K562 (cell line): ENCODE measurements around the gene TRMT112. TPM values are rescaled to one million over a fixed set of nuclear protein-coding genes. Genes with fewer than 3 reads are reported as not detected.

Experiments used
- ATF1 ChIP-seq, 2 experiments: fragments of 450-650 bp in 1 of 2; IDR thresholded peaks; 2 replicates each; pipeline ENCODE4 v1.6.1; 2016; ENCODE audit warnings: missing compliant biosample characterization in 1 of 2, missing genetic modification characterization in 1 of 2
- ATF7 ChIP-seq: fragments of 450-650 bp; IDR thresholded peaks from 2 replicates; pipeline ENCODE4 v1.7.1; 2014; ENCODE audit warnings: mild to moderate bottlenecking, moderate library complexity
- POLR2AphosphoS5 ChIP-seq: IDR thresholded peaks from 2 replicates; pipeline ENCODE4 v1.6.1; 2011; ENCODE audit warnings: mild to moderate bottlenecking, low read depth, low read length, moderate library complexity; ENCODE audit not compliant: control insufficient read depth, insufficient read depth
- RB1 ChIP-seq: fragments of 450-650 bp; IDR thresholded peaks from 2 replicates; pipeline ENCODE4 v1.6.1; 2017; ENCODE audit warnings: low read depth, mild to moderate bottlenecking
- RBM34 ChIP-seq: fragments of 200-400 bp; formaldehyde crosslinking; IDR thresholded peaks from 2 replicates; pipeline ENCODE4 v1.6.1; 2018; ENCODE audit warnings: low read length, borderline replicate concordance; ENCODE audit not compliant: insufficient read depth
- SIN3A ChIP-seq, 2 experiments: fragments of 150-350 bp in 1 of 2; IDR thresholded peaks; 2 replicates each; pipeline ENCODE4 v1.6.1; 2011 to 2016; ENCODE audit warnings: borderline replicate concordance in 2 of 2, low read depth in 2 of 2, low read length in 2 of 2, mild to moderate bottlenecking in 2 of 2, moderate library complexity in 2 of 2; ENCODE audit not compliant: control insufficient read depth in 1 of 2
- SMAD3 ChIP-seq: fragments of 450-650 bp; formaldehyde crosslinking; conservative IDR thresholded peaks from 2 replicates; pipeline ENCODE4 v1.4.0; 2020; ENCODE audit warnings: mild to moderate bottlenecking
- SOX6 ChIP-seq: fragments of 450-650 bp; IDR thresholded peaks from 2 replicates; pipeline ENCODE4 v1.6.1; 2014; ENCODE audit warnings: mild to moderate bottlenecking
- TRIM28 ChIP-seq: fragments of 450-650 bp; IDR thresholded peaks from 2 replicates; pipeline ENCODE4 v1.6.1; 2017
- ZNF316 ChIP-seq: fragments of 450-650 bp; IDR thresholded peaks from 2 replicates; pipeline ENCODE4 v1.6.1; 2016
- ZNF699 ChIP-seq: fragments of 250-450 bp; sonication (Bioruptor Pico); IDR thresholded peaks from 2 replicates; pipeline ENCODE4 v1.8.0; 2021; ENCODE audit warnings: mild to moderate bottlenecking, moderate library complexity; ENCODE audit not compliant: insufficient replicate concordance
- polyA plus RNA-seq, 8 experiments: library from polyadenylated mRNA; depleted of rRNA in 4 of 8; stranded (reverse) in 5 of 8; unstranded in 3 of 8; fragments of >200 nt; fragmentation: Nextera tagmentation in 2 of 8; fragmentation: Illumina TruSeq in 1 of 8; extraction: Ambion mirVana in 2 of 8; extraction: Trizol in 1 of 8; gene quantifications; 2 replicates each; pipeline versions ENCODE4 v1.2.1 to v1.2.3, GENCODE V29; 2011 to 2014; ENCODE audit warnings: inconsistent platforms in 1 of 8, missing spikeins in 1 of 8
- total RNA-seq, 7 experiments: library from RNA; depleted of rRNA in 6 of 7; stranded (reverse); fragments of >200 nt in 6 of 7; fragmentation: Illumina TruSeq in 2 of 7; extraction: Trizol in 2 of 7; gene quantifications; 2 replicates each; pipeline versions ENCODE4 v1.2.1 to v1.2.3, GENCODE V29; 2011 to 2021; ENCODE audit warnings: low replicate concordance in 1 of 7
- TF ChIP-seq, protein P1 (sequence below): fragments of 450-650 bp; IDR thresholded peaks from 2 replicates; pipeline ENCODE4 v1.6.1; 2017; ENCODE audit warnings: mild to moderate bottlenecking, moderate library complexity
- TF ChIP-seq, protein P2 (sequence below): sonication (generic); formaldehyde crosslinking; IDR thresholded peaks from 2 replicates; pipeline ENCODE4 v1.8.0; 2022; ENCODE audit warnings: mild to moderate bottlenecking, missing genetic modification reagents
- TF ChIP-seq, protein P3 (sequence below): sonication (generic); formaldehyde crosslinking; IDR thresholded peaks from 2 replicates; pipeline ENCODE4 v1.8.0; 2022; ENCODE audit warnings: mild to moderate bottlenecking, missing genetic modification reagents
- TF ChIP-seq, protein P4 (sequence below), 2 experiments: fragments of 450-650 bp in 1 of 2; IDR thresholded peaks; 2 replicates each; pipeline ENCODE4 v1.6.1; 2011 to 2017; ENCODE audit warnings: low read depth in 2 of 2, antibody characterized with exemption in 1 of 2, borderline replicate concordance in 1 of 2, low read length in 1 of 2, mild to moderate bottlenecking in 1 of 2, mixed read lengths in 1 of 2; ENCODE audit not compliant: control insufficient read depth in 1 of 2

The TRMT112 gene
- total and polyA plus RNA-seq, 9 of the 15 experiments (the other 6 are each of a cell fraction or from before 2014, with no cell fraction given), result 162 to 444 (median 300) TPM

DNA sequence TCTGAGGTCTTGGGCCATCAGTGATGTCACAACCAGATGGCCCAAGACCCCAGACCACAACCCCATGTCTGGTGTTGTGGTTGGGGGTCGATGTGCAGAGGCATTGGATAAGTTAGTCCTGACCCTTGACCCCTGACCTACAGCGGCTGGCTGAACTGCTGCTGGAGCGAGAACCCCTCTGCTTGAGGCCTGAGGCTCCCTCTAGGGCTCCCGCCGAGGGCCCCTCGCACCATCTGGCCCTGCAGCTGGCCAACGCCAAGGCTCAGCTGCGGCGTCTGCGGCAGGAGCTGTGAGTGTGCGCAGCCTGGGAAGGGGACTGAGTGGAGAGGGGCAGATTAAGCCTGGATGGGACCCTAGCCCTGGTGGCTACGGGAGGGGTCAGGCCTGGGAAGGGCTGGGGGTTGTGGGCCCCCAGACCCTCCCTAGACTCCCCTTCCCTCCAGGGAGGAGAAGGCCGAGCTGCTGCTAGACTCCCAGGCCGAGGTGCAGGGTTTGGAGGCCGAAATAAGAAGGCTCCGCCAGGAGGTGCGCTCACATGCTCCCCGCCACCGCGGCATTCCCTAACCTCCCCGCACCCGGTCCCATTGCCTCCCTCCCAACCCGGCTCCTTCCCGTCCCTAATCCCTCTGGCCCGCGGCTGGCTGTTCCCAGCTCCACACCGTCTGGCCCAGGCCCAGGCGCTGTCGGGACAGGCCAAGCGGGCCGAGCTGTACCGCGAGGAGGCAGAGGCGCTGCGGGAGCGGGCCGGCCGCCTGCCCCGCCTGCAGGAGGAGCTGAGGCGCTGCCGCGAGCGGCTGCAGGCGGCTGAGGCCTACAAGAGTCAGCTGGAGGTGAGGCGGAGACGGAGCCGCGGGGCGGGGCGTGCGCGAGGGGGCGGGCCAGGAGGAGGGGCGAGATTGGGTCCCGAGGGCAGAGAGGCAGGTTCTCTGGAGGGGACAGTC lies 24.8 kb upstream of the TRMT112 start (continued):
- TF ChIP-seq RB1 (peak; percentile 63), ZNF699 (no peak), RBM34 (no peak), ATF1 (CRISPR knock-in tag; IDR thresholded peaks at IDR 0.05) (no peak), ATF1 (tag; IDR thresholded peaks at IDR 0.05) (0 out of 2 replicates have a peak, but pooled peaks have one; percentile 37), ATF7 (peak; percentile 51; the same call in 1 of the 2 replicates), SOX6 (no peak), ZNF316 (no peak), TRIM28 (no peak), SMAD3 (CRISPR knock-in tag) (no peak), POLR2AphosphoS5 (no peak), SIN3A (IDR thresholded peaks at IDR 0.05; ENCODE audit: borderline replicate concordance in 2 of 2, control insufficient read depth in 1 of 2, low read depth in 2 of 2, low read length in 2 of 2) (peak in 1 of 2 experiments; percentile 72; a peak in 3 of 4 replicates)
- TF ChIP-seq, protein P1, sequence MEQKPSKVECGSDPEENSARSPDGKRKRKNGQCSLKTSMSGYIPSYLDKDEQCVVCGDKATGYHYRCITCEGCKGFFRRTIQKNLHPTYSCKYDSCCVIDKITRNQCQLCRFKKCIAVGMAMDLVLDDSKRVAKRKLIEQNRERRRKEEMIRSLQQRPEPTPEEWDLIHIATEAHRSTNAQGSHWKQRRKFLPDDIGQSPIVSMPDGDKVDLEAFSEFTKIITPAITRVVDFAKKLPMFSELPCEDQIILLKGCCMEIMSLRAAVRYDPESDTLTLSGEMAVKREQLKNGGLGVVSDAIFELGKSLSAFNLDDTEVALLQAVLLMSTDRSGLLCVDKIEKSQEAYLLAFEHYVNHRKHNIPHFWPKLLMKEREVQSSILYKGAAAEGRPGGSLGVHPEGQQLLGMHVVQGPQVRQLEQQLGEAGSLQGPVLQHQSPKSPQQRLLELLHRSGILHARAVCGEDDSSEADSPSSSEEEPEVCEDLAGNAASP, result no peak
- TF ChIP-seq, protein P2, sequence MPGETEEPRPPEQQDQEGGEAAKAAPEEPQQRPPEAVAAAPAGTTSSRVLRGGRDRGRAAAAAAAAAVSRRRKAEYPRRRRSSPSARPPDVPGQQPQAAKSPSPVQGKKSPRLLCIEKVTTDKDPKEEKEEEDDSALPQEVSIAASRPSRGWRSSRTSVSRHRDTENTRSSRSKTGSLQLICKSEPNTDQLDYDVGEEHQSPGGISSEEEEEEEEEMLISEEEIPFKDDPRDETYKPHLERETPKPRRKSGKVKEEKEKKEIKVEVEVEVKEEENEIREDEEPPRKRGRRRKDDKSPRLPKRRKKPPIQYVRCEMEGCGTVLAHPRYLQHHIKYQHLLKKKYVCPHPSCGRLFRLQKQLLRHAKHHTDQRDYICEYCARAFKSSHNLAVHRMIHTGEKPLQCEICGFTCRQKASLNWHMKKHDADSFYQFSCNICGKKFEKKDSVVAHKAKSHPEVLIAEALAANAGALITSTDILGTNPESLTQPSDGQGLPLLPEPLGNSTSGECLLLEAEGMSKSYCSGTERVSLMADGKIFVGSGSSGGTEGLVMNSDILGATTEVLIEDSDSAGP (CRISPR knock-in tag), result no peak
- TF ChIP-seq, protein P3, sequence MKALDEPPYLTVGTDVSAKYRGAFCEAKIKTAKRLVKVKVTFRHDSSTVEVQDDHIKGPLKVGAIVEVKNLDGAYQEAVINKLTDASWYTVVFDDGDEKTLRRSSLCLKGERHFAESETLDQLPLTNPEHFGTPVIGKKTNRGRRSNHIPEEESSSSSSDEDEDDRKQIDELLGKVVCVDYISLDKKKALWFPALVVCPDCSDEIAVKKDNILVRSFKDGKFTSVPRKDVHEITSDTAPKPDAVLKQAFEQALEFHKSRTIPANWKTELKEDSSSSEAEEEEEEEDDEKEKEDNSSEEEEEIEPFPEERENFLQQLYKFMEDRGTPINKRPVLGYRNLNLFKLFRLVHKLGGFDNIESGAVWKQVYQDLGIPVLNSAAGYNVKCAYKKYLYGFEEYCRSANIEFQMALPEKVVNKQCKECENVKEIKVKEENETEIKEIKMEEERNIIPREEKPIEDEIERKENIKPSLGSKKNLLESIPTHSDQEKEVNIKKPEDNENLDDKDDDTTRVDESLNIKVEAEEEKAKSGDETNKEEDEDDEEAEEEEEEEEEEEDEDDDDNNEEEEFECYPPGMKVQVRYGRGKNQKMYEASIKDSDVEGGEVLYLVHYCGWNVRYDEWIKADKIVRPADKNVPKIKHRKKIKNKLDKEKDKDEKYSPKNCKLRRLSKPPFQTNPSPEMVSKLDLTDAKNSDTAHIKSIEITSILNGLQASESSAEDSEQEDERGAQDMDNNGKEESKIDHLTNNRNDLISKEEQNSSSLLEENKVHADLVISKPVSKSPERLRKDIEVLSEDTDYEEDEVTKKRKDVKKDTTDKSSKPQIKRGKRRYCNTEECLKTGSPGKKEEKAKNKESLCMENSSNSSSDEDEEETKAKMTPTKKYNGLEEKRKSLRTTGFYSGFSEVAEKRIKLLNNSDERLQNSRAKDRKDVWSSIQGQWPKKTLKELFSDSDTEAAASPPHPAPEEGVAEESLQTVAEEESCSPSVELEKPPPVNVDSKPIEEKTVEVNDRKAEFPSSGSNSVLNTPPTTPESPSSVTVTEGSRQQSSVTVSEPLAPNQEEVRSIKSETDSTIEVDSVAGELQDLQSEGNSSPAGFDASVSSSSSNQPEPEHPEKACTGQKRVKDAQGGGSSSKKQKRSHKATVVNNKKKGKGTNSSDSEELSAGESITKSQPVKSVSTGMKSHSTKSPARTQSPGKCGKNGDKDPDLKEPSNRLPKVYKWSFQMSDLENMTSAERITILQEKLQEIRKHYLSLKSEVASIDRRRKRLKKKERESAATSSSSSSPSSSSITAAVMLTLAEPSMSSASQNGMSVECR (CRISPR knock-in tag), result peak; percentile 93
- TF ChIP-seq, protein P4, sequence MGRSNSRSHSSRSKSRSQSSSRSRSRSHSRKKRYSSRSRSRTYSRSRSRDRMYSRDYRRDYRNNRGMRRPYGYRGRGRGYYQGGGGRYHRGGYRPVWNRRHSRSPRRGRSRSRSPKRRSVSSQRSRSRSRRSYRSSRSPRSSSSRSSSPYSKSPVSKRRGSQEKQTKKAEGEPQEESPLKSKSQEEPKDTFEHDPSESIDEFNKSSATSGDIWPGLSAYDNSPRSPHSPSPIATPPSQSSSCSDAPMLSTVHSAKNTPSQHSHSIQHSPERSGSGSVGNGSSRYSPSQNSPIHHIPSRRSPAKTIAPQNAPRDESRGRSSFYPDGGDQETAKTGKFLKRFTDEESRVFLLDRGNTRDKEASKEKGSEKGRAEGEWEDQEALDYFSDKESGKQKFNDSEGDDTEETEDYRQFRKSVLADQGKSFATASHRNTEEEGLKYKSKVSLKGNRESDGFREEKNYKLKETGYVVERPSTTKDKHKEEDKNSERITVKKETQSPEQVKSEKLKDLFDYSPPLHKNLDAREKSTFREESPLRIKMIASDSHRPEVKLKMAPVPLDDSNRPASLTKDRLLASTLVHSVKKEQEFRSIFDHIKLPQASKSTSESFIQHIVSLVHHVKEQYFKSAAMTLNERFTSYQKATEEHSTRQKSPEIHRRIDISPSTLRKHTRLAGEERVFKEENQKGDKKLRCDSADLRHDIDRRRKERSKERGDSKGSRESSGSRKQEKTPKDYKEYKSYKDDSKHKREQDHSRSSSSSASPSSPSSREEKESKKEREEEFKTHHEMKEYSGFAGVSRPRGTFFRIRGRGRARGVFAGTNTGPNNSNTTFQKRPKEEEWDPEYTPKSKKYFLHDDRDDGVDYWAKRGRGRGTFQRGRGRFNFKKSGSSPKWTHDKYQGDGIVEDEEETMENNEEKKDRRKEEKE (IDR thresholded peaks at IDR 0.05; ENCODE audit: borderline replicate concordance in 1 of 2, control insufficient read depth in 1 of 2, low read depth in 2 of 2, low read length in 1 of 2), result no peak
